Fibroblast of villous mesenchyme (primary cell): Measurements from ENCODE around the gene TNC. TPM values are rescaled to one million over a fixed set of nuclear protein-coding genes. Genes with fewer than 3 reads are reported as not detected.

Experiments used
- DNase-seq: peaks from one replicate; pipeline ENCODE4 v3.0.0-alpha.2; 2010; ENCODE audit warnings: low read depth
- H3K4me3 ChIP-seq: 2 replicates; pipeline ENCODE4 v1.5.1; 2011; ENCODE audit warnings: low read depth, mild to moderate bottlenecking, low read length
- CTCF ChIP-seq: IDR thresholded peaks from 2 replicates; pipeline ENCODE4 v1.5.1; 2012; ENCODE audit warnings: low read depth, mild to moderate bottlenecking, low read length; ENCODE audit not compliant: insufficient read depth
- total RNA-seq: library from RNA; depleted of rRNA; stranded (reverse); fragments of >200 nt; gene quantifications from 2 replicates; pipeline ENCODE4 v1.2.3, GENCODE V29; 2012

Gene TNC
- total RNA-seq, 1 donor, result 371 TPM

GRCh38 chr9:115158661-115159481 is 40.9 kb upstream of the TNC start:
- no peak for TF ChIP-seq CTCF
- H3K4me3 ChIP-seq, result no peak overlapping the region
- DNase-seq, result peak; percentile 65

- H3K4me3 ChIP-seq, result no peak overlapping the region
- no peak for TF ChIP-seq CTCF
- DNase-seq, result peak; percentile 75
Measured at GRCh38 chr9:115157245-115157674, 39.3 kb upstream of the TNC start.

- no peak overlapping the region for H3K4me3 ChIP-seq
- no peak for TF ChIP-seq CTCF
- no peak for DNase-seq
Measured at GRCh38 chr9:115155037-115155436, 37.1 kb upstream of the TNC start.

- no peak for TF ChIP-seq CTCF
- H3K4me3 ChIP-seq, result no peak overlapping the region
- DNase-seq, result no peak
Measured at GRCh38 chr9:115154617-115155016, 36.7 kb upstream of the TNC start.

- no peak for DNase-seq
- TF ChIP-seq CTCF, result no peak
Measured at GRCh38 chr9:115152281-115152820, 34.4 kb upstream of the TNC start.

GRCh38 chr9:115148721-115149120 is 30.8 kb upstream of the TNC start:
- DNase-seq, result no peak
- H3K4me3 ChIP-seq, result no peak overlapping the region
- TF ChIP-seq CTCF, result no peak

More at GRCh38 chr9:115152281-115152820, 34.4 kb upstream of the TNC start:
- no peak overlapping the region for H3K4me3 ChIP-seq
